NCI-H1436 (cell line): ENCODE measurements around the gene CCDC70.
A peak's percentile ranks its signal among the peaks of the same experiment; 100 is the strongest.

ENCODE experiments used
- DNase-seq: peaks from one replicate; lab custom pipeline; 2025; lab: John Stamatoyannopoulos, UW

The CCDC70 gene

GRCh38 chr13:51862957-51863356, 1.2 kb downstream of the CCDC70 start:
- DNase-seq = no peak

GRCh38 chr13:51865838-51866237, 4.1 kb downstream of the CCDC70 start:
- no peak for DNase-seq

- no peak for DNase-seq
These were observed 5.3 kb downstream of the CCDC70 start for GRCh38 chr13:51867062-51867461.

GRCh38 chr13:51869916-51870315, 8.1 kb downstream of the CCDC70 start:
- no peak for DNase-seq

GRCh38 chr13:51870616-51871015, 8.8 kb downstream of the CCDC70 start:
- no peak for DNase-seq

GRCh38 chr13:51873117-51873798, 11.5 kb downstream of the CCDC70 start:
- no peak for DNase-seq

- DNase-seq = no peak
These were observed 12.1 kb downstream of the CCDC70 start for GRCh38 chr13:51873837-51874236.

- DNase-seq = peak; percentile 33
These were observed 12.9 kb downstream of the CCDC70 start for GRCh38 chr13:51874651-51875050.

- no peak for DNase-seq
These were observed 17.4 kb downstream of the CCDC70 start for GRCh38 chr13:51879133-51879532.

GRCh38 chr13:51881296-51881695, 19.5 kb downstream of the CCDC70 start:
- no peak for DNase-seq

GRCh38 chr13:51882570-51883225, 20.9 kb downstream of the CCDC70 start:
- DNase-seq = no peak

- DNase-seq = no peak
These were observed 21.4 kb downstream of the CCDC70 start for GRCh38 chr13:51883226-51883600.

GRCh38 chr13:51885651-51886050, 23.9 kb downstream of the CCDC70 start:
- DNase-seq = no peak

GRCh38 chr13:51887468-51887867, 25.7 kb downstream of the CCDC70 start:
- DNase-seq = no peak

GRCh38 chr13:51892657-51893056, 30.9 kb downstream of the CCDC70 start:
- no peak for DNase-seq

- no peak for DNase-seq
These were observed 32.5 kb downstream of the CCDC70 start for GRCh38 chr13:51894239-51894638.

GRCh38 chr13:51895906-51896888, 34.4 kb downstream of the CCDC70 start:
- DNase-seq = no peak

- DNase-seq = no peak
These were observed 38.7 kb downstream of the CCDC70 start for GRCh38 chr13:51900471-51900870.

- DNase-seq = no peak
These were observed 41.0 kb downstream of the CCDC70 start for GRCh38 chr13:51902776-51903175.

GRCh38 chr13:51905787-51906186, 44.0 kb downstream of the CCDC70 start:
- DNase-seq = no peak

GRCh38 chr13:51906581-51906980, 44.8 kb downstream of the CCDC70 start:
- DNase-seq = no peak

- DNase-seq = no peak
These were observed 45.4 kb downstream of the CCDC70 start for GRCh38 chr13:51907040-51907732.
